Activated naive CD8-positive, alpha-beta T cell treated with anti-CD3 and anti-CD28 coated beads, Interleukin-2, amount 50 U/mL, for 16 hours (primary cell): Measurements from ENCODE around the gene P2RY12.

ENCODE experiments used
- DNase-seq: peaks from one replicate; pipeline ENCODE4 v3.0.0-alpha.2; 2020; ENCODE audit warnings: low read depth, low spot score

The P2RY12 gene

GRCh38 chr3:151384741-151385174 is at the start of gene P2RY12:
TSS of gene P2RY12 (minus strand) at chr3:151384753. CDS start at chr3:151338845, 45,908 bp downstream.
- no peak for DNase-seq

- no peak for DNase-seq
Observed at GRCh38 chr3:151432616-151433372, 48.2 kb upstream of the P2RY12 start.

GRCh38 chr3:151431940-151432339 is 47.4 kb upstream of the P2RY12 start:
- DNase-seq, result no peak

GRCh38 chr3:151430821-151431484 is 46.4 kb upstream of the P2RY12 start:
- DNase-seq, result no peak

- DNase-seq, result no peak
Observed at GRCh38 chr3:151428386-151428785, 43.8 kb upstream of the P2RY12 start.

GRCh38 chr3:151426341-151426657 is 41.7 kb upstream of the P2RY12 start:
- DNase-seq, result no peak

GRCh38 chr3:151425627-151426340 is 41.2 kb upstream of the P2RY12 start:
- DNase-seq, result no peak

- no peak for DNase-seq
Observed at GRCh38 chr3:151423091-151423490, 38.5 kb upstream of the P2RY12 start.

GRCh38 chr3:151421938-151422337 is 37.4 kb upstream of the P2RY12 start:
- no peak for DNase-seq

- DNase-seq, result no peak
Observed at GRCh38 chr3:151419806-151420205, 35.3 kb upstream of the P2RY12 start.

GRCh38 chr3:151415289-151415688 is 30.7 kb upstream of the P2RY12 start:
- DNase-seq, result no peak

- no peak for DNase-seq
Observed at GRCh38 chr3:151412989-151413388, 28.4 kb upstream of the P2RY12 start.

GRCh38 chr3:151410891-151411559 is 26.5 kb upstream of the P2RY12 start:
- no peak for DNase-seq

GRCh38 chr3:151407928-151408327 is 23.4 kb upstream of the P2RY12 start:
- DNase-seq, result no peak

- no peak for DNase-seq
Observed at GRCh38 chr3:151404316-151404715, 19.8 kb upstream of the P2RY12 start.

- no peak for DNase-seq
Observed at GRCh38 chr3:151403246-151403645, 18.7 kb upstream of the P2RY12 start.

- no peak for DNase-seq
Observed at GRCh38 chr3:151402349-151402748, 17.8 kb upstream of the P2RY12 start.

GRCh38 chr3:151400341-151400740 is 15.8 kb upstream of the P2RY12 start:
- no peak for DNase-seq

GRCh38 chr3:151398895-151399294 is 14.3 kb upstream of the P2RY12 start:
- DNase-seq, result no peak

- no peak for DNase-seq
Observed at GRCh38 chr3:151395806-151396205, 11.3 kb upstream of the P2RY12 start.

- DNase-seq, result no peak
Observed at GRCh38 chr3:151394611-151395010, 10.1 kb upstream of the P2RY12 start.

- no peak for DNase-seq
Observed at GRCh38 chr3:151393941-151394340, 9.4 kb upstream of the P2RY12 start.
